DMS53 treated with DMSO at 0.1 percent for 48 hours (cell line): ENCODE measurements around the gene LIN37.
"Not testable (repeated sequence)": the region's sequence is repeated elsewhere in the genome, so short reads cannot be mapped to it uniquely, and the experiment has no call there.

Experiments used
- DNase-seq: peaks from one replicate; lab custom pipeline; 2025; ENCODE audit not compliant: unreplicated experiment; lab: John Stamatoyannopoulos, UW

LIN37 gene

GRCh38 chr19:35787227-35787799, 38.9 kb downstream of the LIN37 start:
- no peak for DNase-seq

GRCh38 chr19:35788205-35788960, 40.0 kb downstream of the LIN37 start:
- DNase-seq = no peak

DNA sequence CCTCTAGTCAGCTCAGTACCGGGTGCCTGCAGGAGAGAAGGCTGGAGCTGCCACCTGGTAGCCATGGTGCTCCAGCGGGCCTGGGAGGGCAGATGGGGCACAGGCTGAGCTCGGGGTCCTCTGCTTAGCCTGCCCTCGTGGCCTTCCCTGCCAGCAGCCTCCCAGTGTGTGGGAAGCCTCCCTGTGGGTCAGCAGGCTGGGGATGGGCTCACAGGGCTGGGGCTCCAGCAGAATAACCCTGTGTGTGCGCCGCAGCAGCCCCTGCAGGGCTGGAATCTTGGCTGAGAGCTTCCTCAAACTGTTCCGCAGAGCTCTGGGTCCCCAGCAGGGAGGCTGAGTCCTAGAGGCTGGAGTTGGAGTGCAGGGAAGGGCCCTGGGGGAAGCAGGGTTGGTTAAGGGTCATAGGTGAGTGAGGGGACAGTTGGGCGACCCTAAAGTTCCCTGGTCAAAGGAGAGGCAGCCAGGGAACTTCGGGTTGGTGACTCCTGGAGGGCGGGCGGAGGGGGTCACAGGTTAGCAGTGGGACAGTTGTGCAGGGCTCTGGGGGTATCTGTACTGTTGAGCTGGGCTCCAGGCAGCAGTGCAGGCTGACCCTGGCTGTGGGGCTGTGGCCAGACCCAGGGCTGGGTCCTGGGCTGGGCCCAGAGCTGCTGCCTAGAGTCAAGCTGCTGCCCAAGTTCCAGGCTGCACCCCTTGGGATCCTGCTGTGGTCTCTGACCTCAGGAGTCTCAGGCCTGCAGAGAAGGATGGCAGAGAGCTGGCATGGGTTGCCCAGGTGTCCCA, 41.0 kb downstream of the LIN37 start:
- DNase-seq = no peak

GRCh38 chr19:35789978-35790944, 41.9 kb downstream of the LIN37 start:
- DNase-seq = no peak

GRCh38 chr19:35790981-35791813, 42.8 kb downstream of the LIN37 start:
- no peak for DNase-seq

DNA sequence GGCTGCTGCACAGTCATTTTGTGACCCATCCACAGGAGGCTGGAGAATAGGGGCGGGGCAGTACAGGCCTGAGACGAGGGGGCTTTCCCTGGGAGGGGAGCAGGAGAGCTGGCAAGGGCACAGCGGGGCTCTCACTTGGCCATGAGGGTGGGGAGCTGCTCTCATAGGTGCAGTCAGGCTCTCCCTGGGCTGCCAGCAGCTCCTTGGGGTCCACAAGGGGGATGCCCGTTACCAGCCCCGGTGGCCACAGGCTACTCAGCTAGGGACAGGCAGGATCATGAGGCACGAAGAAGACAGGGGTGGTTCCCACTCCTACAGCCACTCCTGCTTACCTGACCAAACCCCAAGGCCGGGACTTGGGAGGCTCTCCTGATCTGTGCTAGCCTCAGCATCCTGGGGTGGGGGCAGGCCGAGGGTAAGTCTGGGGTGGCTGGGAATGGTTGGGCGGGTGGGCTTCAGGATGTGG, 43.5 kb downstream of the LIN37 start:
- DNase-seq = no peak

DNA sequence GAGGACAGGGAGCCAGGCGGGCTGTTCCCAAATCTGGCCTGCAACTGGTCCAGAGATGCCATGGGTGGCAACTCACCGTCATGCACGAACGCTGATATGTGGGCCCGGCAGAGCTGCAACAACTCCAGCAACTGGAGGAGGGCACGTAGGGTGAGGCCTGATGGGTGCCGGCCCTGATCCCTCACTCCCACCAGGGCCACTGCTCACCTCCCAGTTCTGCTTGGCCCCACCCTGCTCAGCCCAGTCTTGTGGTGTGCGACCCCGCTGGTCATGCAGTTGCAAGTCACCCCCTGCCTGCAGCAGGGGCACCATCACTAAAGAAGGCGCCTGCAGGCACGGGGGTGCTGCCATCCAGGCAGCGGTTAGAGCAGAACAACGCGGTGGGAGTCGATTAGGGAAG, 43.9 kb downstream of the LIN37 start:
- no peak for DNase-seq

DNA sequence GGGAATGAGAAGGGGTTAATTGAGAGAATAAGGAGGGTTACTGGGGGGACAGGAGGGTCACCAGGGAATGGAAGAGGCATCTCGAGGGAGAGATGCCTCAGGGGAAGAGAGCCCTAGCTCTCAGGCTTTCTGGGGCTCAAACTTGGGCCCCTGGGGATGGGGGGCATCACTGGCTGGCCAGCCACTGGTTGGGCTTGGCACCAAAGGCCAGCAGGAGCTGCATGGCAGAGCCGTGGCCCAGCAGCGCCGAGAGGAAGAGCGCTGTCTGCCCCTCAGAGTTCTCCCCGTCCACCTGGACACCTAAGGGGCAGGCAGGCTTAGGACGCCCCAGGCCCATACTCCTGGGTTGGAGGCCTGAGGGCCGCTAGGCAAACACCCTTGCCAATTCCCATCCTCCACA, 44.5 kb downstream of the LIN37 start:
- DNase-seq = no peak

DNA sequence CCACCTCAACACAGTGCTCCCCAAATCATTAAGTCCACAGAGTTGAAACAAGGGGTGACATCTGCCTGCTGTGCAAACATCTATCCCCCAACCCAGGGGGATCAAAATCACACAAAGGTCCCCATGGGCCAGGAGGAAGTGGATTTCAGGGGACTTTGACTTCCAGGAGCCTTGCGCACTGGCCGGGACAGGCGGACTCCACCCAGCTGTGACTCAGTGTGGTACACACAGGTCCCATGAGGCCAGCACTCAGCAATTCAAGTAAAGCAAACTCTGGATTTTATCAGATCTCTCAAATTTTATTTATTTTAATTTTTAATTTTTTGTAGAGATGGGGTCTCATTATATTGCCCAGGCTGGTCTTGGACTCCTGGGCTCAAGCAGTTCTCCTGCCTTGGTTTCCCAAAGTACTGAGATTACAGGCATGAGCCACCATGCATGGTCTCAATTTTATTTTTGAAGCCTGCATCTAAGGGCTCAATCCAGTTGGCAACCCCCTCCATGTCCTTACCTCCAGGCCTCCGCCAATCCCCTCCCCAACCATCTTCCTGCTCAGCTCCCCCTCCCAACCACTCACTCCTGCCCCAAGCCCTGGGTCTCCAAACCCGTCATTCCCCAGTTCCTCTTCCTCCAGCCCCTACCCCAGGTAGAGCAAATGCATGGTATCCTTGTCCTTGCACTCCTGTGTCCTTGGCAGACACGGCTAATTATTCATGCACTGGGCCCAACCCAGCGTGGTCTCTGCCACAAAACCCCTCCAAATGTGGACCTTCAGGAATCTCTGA, 45.2 kb downstream of the LIN37 start:
- DNase-seq = no peak

DNA sequence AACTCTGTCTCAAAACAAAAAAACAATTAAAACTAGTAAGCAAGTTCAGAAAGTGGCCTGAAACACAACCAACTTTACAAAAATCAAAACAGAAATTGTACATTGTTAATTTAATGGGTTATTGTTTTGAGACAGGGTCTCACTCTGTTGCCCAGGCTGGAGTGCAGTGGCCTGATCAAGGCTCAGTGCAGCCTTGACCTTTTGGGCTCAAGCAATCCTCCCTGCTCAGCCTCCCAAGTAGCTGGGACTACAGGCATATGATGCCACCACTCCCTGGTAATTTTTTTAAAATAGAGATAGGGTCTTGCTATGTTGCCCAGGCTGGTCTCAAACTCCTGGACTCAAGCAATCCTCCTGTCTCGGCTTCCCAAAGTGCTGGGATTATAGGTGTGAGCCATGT, 47.2 kb downstream of the LIN37 start:
- not testable (repeated sequence) for DNase-seq

DNA sequence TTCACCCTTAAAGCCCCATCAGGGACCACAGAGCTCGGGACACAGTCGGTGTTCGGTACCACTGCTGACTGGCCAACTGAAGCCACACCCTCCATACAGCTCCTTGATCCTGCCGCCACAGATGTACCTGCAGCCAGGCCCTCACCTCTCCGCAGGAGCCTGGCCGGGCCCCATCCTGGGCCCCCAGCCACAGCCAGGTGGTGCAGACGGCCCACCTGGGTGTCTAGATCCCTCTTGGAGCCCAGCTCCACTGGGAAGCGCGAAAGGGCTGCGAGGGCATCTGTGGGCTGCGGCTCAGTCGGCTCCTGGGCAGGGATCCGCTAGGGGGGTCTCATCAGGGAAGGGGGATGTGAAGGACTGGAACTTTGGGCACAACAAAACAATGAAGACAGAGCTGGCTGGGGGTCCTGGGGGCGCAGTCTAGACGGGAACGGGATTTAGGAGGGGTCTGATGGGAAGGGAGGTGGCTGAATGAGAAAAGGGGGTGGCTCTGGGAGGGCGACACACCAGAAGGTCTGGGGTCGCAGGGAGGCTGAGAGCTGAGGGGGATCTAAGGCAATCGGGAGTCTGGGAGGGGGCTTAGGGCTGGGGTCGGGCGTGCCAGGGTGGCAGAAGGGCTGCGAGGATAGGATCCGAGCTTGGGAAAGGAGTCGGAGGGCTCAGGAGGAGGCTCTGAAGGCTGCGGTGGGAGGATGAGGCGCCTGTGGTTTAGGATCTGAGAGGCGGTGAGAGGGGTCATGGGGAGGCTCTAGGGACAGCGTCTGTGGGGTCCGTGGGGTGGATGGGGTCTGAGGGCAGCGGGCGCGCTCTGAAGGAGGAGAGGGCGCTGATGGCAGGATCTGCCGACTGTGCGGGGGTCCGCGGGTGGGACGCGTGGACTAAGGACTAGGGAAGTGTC, 48.5 kb downstream of the LIN37 start:
- no peak for DNase-seq

DNA sequence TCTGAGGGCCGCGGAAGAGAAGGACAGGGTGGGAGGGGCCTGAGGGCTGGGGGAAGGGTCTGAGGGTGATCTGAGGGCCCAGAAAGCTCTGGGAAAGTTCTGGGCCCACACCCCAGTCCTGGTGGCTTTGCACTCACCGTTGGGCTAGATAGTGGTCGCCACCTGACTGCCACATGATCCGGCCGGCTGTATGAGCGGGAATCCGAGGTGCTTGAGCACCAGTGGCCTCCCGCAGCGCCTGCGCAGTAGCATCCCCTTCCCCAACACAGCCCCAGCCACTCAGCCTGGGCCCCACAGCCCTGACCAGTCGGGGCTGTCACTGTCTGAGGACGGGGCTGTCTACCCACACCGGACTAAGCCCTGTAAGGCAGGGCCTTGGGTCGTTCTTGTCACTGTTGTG, 49.3 kb downstream of the LIN37 start:
- DNase-seq = no peak

GRCh38 chr19:35801828-35802227, 53.5 kb downstream of the LIN37 start:
- no peak for DNase-seq
